HepG2 (cell line): ENCODE data around the gene CLEC10A. TPM values are rescaled to one million over a fixed set of nuclear protein-coding genes. Genes with fewer than 3 reads are reported as not detected.
A peak's percentile ranks its signal among the peaks of the same experiment; 100 is the strongest.

Experiments
- ARID5B ChIP-seq: IDR thresholded peaks from 2 replicates; pipeline ENCODE4 v1.4.0; 2020; ENCODE audit warnings: mild to moderate bottlenecking, missing genetic modification reagents
- DNMT3B ChIP-seq: conservative IDR thresholded peaks from 2 replicates; pipeline ENCODE4 v1.6.1; 2016; ENCODE audit warnings: missing biosample characterization, control low read depth
- ETV6 ChIP-seq: sonication (generic); formaldehyde crosslinking; conservative IDR thresholded peaks from 2 replicates; pipeline ENCODE4 v1.4.0; 2020; ENCODE audit warnings: missing genetic modification reagents
- HDAC1 ChIP-seq: sonication (generic); formaldehyde crosslinking; IDR thresholded peaks from 2 replicates; pipeline ENCODE4 v1.5.1; 2020; ENCODE audit warnings: mild to moderate bottlenecking, missing genetic modification reagents
- HNF4A ChIP-seq: sonication (generic); formaldehyde crosslinking; IDR thresholded peaks from 2 replicates; pipeline ENCODE4 v1.4.0; 2020; ENCODE audit warnings: missing genetic modification reagents
- LBX2 ChIP-seq: sonication (generic); formaldehyde crosslinking; IDR thresholded peaks from 2 replicates; pipeline ENCODE4 v1.5.0; 2020; ENCODE audit warnings: missing genetic modification reagents, mild to moderate bottlenecking, borderline replicate concordance
- MXD4 ChIP-seq: IDR thresholded peaks from 2 replicates; pipeline ENCODE4 v1.6.1; 2016; ENCODE audit warnings: mild to moderate bottlenecking, missing biosample characterization, missing genetic modification reagents
- PAX8 ChIP-seq: sonication (generic); formaldehyde crosslinking; IDR thresholded peaks from 2 replicates; pipeline ENCODE4 v1.8.0; 2022; ENCODE audit warnings: mild to moderate bottlenecking, missing genetic modification reagents, borderline replicate concordance
- POLR2AphosphoS5 ChIP-seq: IDR thresholded peaks from 2 replicates; pipeline ENCODE4 v1.6.1; 2012; ENCODE audit warnings: low read depth, low read length
- POLR2G ChIP-seq: fragments of 200-400 bp; formaldehyde crosslinking; IDR thresholded peaks from 2 replicates; pipeline ENCODE4 v1.6.1; 2018; ENCODE audit warnings: mild to moderate bottlenecking, low read depth, low read length, moderate library complexity
- RBAK ChIP-seq: sonication (generic); formaldehyde crosslinking; IDR thresholded peaks from 2 replicates; pipeline ENCODE4 v1.5.1; 2020; ENCODE audit warnings: mild to moderate bottlenecking, missing genetic modification reagents
- REXO4 ChIP-seq: sonication (generic); formaldehyde crosslinking; IDR thresholded peaks from 2 replicates; pipeline ENCODE4 v1.8.0; 2022; ENCODE audit warnings: missing genetic modification reagents, mild to moderate bottlenecking, borderline replicate concordance
- TIGD3 ChIP-seq: sonication (generic); formaldehyde crosslinking; IDR thresholded peaks from 2 replicates; pipeline ENCODE4 v1.5.1; 2020; ENCODE audit warnings: mild to moderate bottlenecking, missing genetic modification reagents, borderline replicate concordance
- ZNF3 ChIP-seq: IDR thresholded peaks from 2 replicates; pipeline ENCODE4 v1.7.0; 2017; ENCODE audit warnings: inconsistent platforms
- ZNF558 ChIP-seq: sonication (generic); formaldehyde crosslinking; IDR thresholded peaks from 2 replicates; pipeline ENCODE4 v1.9.0; 2022; ENCODE audit warnings: mild to moderate bottlenecking, missing genetic modification reagents, borderline replicate concordance
- ZNF572 ChIP-seq: sonication (generic); formaldehyde crosslinking; IDR thresholded peaks from 2 replicates; pipeline ENCODE4 v1.5.1; 2020; ENCODE audit warnings: mild to moderate bottlenecking, missing genetic modification reagents
- ZNF7 ChIP-seq: IDR thresholded peaks from 2 replicates; pipeline ENCODE4 v1.6.1; 2016; ENCODE audit warnings: missing biosample characterization, missing genetic modification reagents
- ZNF704 ChIP-seq: sonication (generic); formaldehyde crosslinking; IDR thresholded peaks from 2 replicates; pipeline ENCODE4 v1.8.1; 2023; ENCODE audit warnings: mild to moderate bottlenecking, inconsistent platforms, moderate library complexity, missing genetic modification reagents, borderline replicate concordance
- ZNF772 ChIP-seq: sonication (generic); formaldehyde crosslinking; IDR thresholded peaks from 2 replicates; pipeline ENCODE4 v1.5.0; 2020; ENCODE audit warnings: mild to moderate bottlenecking, missing genetic modification reagents
- ZSCAN30 ChIP-seq: sonication (generic); formaldehyde crosslinking; IDR thresholded peaks from 2 replicates; pipeline ENCODE4 v1.5.0; 2020; ENCODE audit warnings: mild to moderate bottlenecking, missing genetic modification reagents
- ZSCAN9 ChIP-seq: IDR thresholded peaks from 2 replicates; pipeline ENCODE4 v1.6.1; 2016; ENCODE audit warnings: borderline replicate concordance
- polyA plus RNA-seq, 8 experiments: library from polyadenylated mRNA; depleted of rRNA in 3 of 8; stranded (reverse) in 7 of 8; unstranded in 1 of 8; fragments of >200 nt; fragmentation: Illumina TruSeq in 4 of 8; extraction: Trizol in 4 of 8; gene quantifications; 2 replicates each; pipeline versions ENCODE4 v1.2.1 to v1.2.3, GENCODE V29; 2011 to 2016; ENCODE audit warnings: low read depth in 4 of 8, missing spikeins in 1 of 8, mixed read lengths in 1 of 8; ENCODE audit not compliant: insufficient read depth in 1 of 8
- total RNA-seq, 5 experiments: library from RNA; depleted of rRNA; stranded (reverse); fragments of >200 nt; fragmentation: Illumina TruSeq; extraction: Trizol; gene quantifications; 2 replicates each; pipeline ENCODE4 v1.2.3, GENCODE V29; 2016; ENCODE audit warnings: low read depth in 1 of 5

Gene CLEC10A
- total and polyA plus RNA-seq, 2 of the 13 experiments (the other 11 are each of a cell fraction or from before 2014, with no cell fraction given): 0.33 TPM; not detected in 1

- 0 out of 2 replicates have a peak, but pooled peaks have one; percentile 9 for TF ChIP-seq ARID5B (CRISPR knock-in tag)
- peak; percentile 31; the same call in 1 of the 2 replicates for TF ChIP-seq HNF4A (CRISPR knock-in tag)
- peak; percentile 26; the same call in 1 of the 2 replicates for TF ChIP-seq ZNF772 (CRISPR knock-in tag)
- TF ChIP-seq TIGD3 (CRISPR knock-in tag): peak; percentile 44; the same call in 1 of the 2 replicates
- TF ChIP-seq HDAC1 (CRISPR knock-in tag): peak; percentile 4; the same call in 1 of the 2 replicates
- peak; percentile 21; the same call in 1 of the 2 replicates for TF ChIP-seq ZSCAN30
- 0 out of 2 replicates have a peak, but pooled peaks have one; percentile 11 for TF ChIP-seq ZNF704
- TF ChIP-seq REXO4: no peak
- TF ChIP-seq POLR2G: peak; percentile 11; the same call in 1 of the 2 replicates
- TF ChIP-seq RBAK (CRISPR knock-in tag): 0 out of 2 replicates have a peak, but pooled peaks have one; percentile 52
- no peak for TF ChIP-seq ZNF3 (CRISPR knock-in tag)
- no peak for TF ChIP-seq MXD4
- TF ChIP-seq ZSCAN9: no peak
- TF ChIP-seq PAX8: 0 out of 2 replicates have a peak, but pooled peaks have one; percentile 14
- 0 out of 2 replicates have a peak, but pooled peaks have one; percentile 33 for TF ChIP-seq ZNF7
- TF ChIP-seq POLR2AphosphoS5: peak; percentile 54
- TF ChIP-seq LBX2 (CRISPR knock-in tag): 0 out of 2 replicates have a peak, but pooled peaks have one; percentile 26
- TF ChIP-seq ETV6 (CRISPR knock-in tag): peak; percentile 29; the same call in 1 of the 2 replicates
- no peak for TF ChIP-seq ZNF558 (CRISPR knock-in tag)
- TF ChIP-seq DNMT3B (CRISPR knock-in tag): no peak
- TF ChIP-seq ZNF572 (CRISPR knock-in tag): peak; percentile 68; the same call in 1 of the 2 replicates
Observed at GRCh38 chr17:7034955-7035590, 45.0 kb downstream of the CLEC10A start (continued).
